DMS114 treated with DMSO at 0.1 percent for 48 hours (cell line): Measurements from ENCODE around the gene IFITM1.
"Not testable (repeated sequence)": the region's sequence is repeated elsewhere in the genome, so short reads cannot be mapped to it uniquely, and the experiment has no call there.

Experiments
- DNase-seq: peaks from one replicate; lab custom pipeline; 2025; ENCODE audit not compliant: unreplicated experiment; lab: John Stamatoyannopoulos, UW

IFITM1 gene

GRCh38 chr11:362642-363442 is 49.0 kb downstream of the IFITM1 start:
- no peak for DNase-seq

DNA sequence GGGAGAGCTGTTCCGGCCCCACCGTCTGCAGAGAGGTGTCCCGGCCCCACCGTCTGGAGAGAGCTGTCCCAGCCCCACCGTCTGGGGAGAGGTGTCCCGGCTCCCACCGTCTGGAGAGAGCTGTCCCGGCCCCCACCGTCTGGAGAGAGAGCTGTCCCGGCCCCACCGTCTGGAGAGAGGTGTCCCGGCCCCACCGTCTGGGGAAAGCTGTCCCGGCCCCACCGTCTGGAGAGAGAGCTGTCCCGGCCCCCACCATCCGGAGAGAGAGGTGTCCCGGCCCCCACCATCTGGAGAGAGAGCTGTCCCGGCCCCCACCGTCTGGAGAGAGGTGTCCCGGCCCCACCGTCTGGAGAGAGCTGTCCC is 49.6 kb downstream of the IFITM1 start:
- not testable (repeated sequence) for DNase-seq

- no peak for DNase-seq
Measured at GRCh38 chr11:363948-364761, 50.3 kb downstream of the IFITM1 start.
